HCT116 (cell line): ENCODE results near the gene TMEM144. TPM values are rescaled to one million over a fixed set of nuclear protein-coding genes. Genes with fewer than 3 reads are reported as not detected.

Source experiments
- ATAC-seq: fragments of 200-7000 bp; cut with Tn5 transposase; 2 replicates; pipeline ENCODE4 v1.9.1; 2020; ENCODE audit warnings: mild to moderate bottlenecking, moderate library complexity
- BruUV-seq: library from RNA; stranded (reverse); fragments of 400-500 nt; replicated peaks from 2 replicates; lab custom pipeline; 2021; lab: Mats Ljungman, UMichigan
- CTCF ChIA-PET: fragments of 300-600 bp; sonication (Branson Sonifier 250); formaldehyde crosslinking; loops from one replicate; lab custom pipeline; 2021; ENCODE audit warnings: antibody characterized with exemption; lab: Charles Lee
- POLR2A ChIA-PET: fragments of 300-600, 350-600 bp; sonication (Branson Sonifier 250); formaldehyde crosslinking; loops from one replicate; lab custom pipeline; 2021; ENCODE audit warnings: antibody characterized with exemption; lab: Charles Lee
- RAD21 ChIA-PET, 2 experiments: fragments of 300-600 bp; sonication (Branson Sonifier 250); formaldehyde crosslinking; loops; one replicate each; lab custom pipeline; 2023; ENCODE audit warnings: low total read pairs in 2 of 2; ENCODE audit not compliant: uncharacterized antibody in 2 of 2, unreplicated experiment in 2 of 2, low non-redundant PET in 1 of 2; lab: Charles Lee
- DNase-seq: peaks from one replicate; pipeline ENCODE4 v3.0.0-alpha.2; 2010; ENCODE audit warnings: low read depth, low spot score
- H2AFZ ChIP-seq: fragments of 200-600 bp; shearing (Covaris generic), sonication (generic); 2 replicates; pipeline ENCODE4 v1.6.1; 2017; ENCODE audit warnings: low read depth, mixed run types, mixed read lengths, antibody characterized with exemption, low read length; ENCODE audit not compliant: poor library complexity, severe bottlenecking
- H3K27ac ChIP-seq: 2 replicates; pipeline ENCODE4 v1.5.1; 2012; ENCODE audit warnings: low read depth, low read length
- H3K27me3 ChIP-seq: fragments of 200-600 bp; sonication (generic); 2 replicates; pipeline ENCODE4 v1.6.1; 2016; ENCODE audit warnings: mixed run types, low read length, mixed read lengths; ENCODE audit not compliant: insufficient read depth
- H3K36me3 ChIP-seq, 2 experiments: fragments of 200-500 bp in 1 of 2; fragments of 200-600 bp in 1 of 2; sonication (Bioruptor generic) in 1 of 2; sonication (generic) in 1 of 2; 2 replicates each; pipeline versions ENCODE4 v1.5.1 to v1.6.1; 2014 to 2016; ENCODE audit warnings: low read length in 2 of 2, inconsistent platforms in 1 of 2, mixed read lengths in 1 of 2, mixed run types in 1 of 2; ENCODE audit not compliant: insufficient read depth in 2 of 2, control insufficient read depth in 1 of 2
- H3K4me1 ChIP-seq, 2 experiments: fragments of 200-600 bp in 1 of 2; sonication (generic) in 1 of 2; 2 replicates each; pipeline versions ENCODE4 v1.5.1 to v1.6.1; 2012 to 2017; ENCODE audit warnings: low read length in 2 of 2, inconsistent platforms in 1 of 2, mild to moderate bottlenecking in 1 of 2, mixed read lengths in 1 of 2, mixed run types in 1 of 2, moderate library complexity in 1 of 2; ENCODE audit not compliant: insufficient read depth in 2 of 2, control insufficient read depth in 1 of 2
- H3K4me2 ChIP-seq: fragments of 200-600 bp; sonication (generic); 2 replicates; pipeline ENCODE4 v1.6.1; 2017; ENCODE audit warnings: mixed run types, low read length, mixed read lengths
- H3K4me3 ChIP-seq, 2 experiments: fragments of 200-600 bp in 1 of 2; sonication (generic) in 1 of 2; replicated peaks in 1 of 2; 2 replicates each; pipeline ENCODE4 v1.5.1; 2011 to 2016; ENCODE audit warnings: low read length in 2 of 2, control low read depth in 1 of 2, low read depth in 1 of 2, mild to moderate bottlenecking in 1 of 2, mixed read lengths in 1 of 2, mixed run types in 1 of 2
- H3K79me2 ChIP-seq: fragments of 200-600 bp; sonication (generic); 2 replicates; pipeline ENCODE4 v1.6.1; 2017; ENCODE audit warnings: mild to moderate bottlenecking, mixed run types, low read length, moderate library complexity, mixed read lengths; ENCODE audit not compliant: insufficient read depth
- H3K9ac ChIP-seq: fragments of 200-600 bp; sonication (generic); 2 replicates; pipeline ENCODE4 v1.6.1; 2016; ENCODE audit warnings: low read length, mixed read lengths
- H3K9me2 ChIP-seq: fragments of 200-600 bp; sonication (generic), shearing (Covaris generic); 2 replicates; pipeline ENCODE4 v1.6.1; 2017; ENCODE audit warnings: mixed run types, mild to moderate bottlenecking, moderate library complexity; ENCODE audit not compliant: insufficient read depth
- H3K9me3 ChIP-seq, 2 experiments: fragments of 200-500 bp in 1 of 2; fragments of 200-600 bp in 1 of 2; sonication (Bioruptor generic) in 1 of 2; sonication (generic) in 1 of 2; 2 replicates each; pipeline ENCODE4 v1.6.1; 2014 to 2017; ENCODE audit warnings: low read length in 2 of 2, mixed read lengths in 2 of 2, inconsistent platforms in 1 of 2, low read depth in 1 of 2, mild to moderate bottlenecking in 1 of 2, mixed run types in 1 of 2, moderate library complexity in 1 of 2; ENCODE audit not compliant: control insufficient read depth in 1 of 2, insufficient read depth in 1 of 2
- H4K20me1 ChIP-seq: fragments of 200-600 bp; sonication (generic), shearing (Covaris generic); 2 replicates; pipeline ENCODE4 v1.6.1; 2017; ENCODE audit warnings: mixed run types, mild to moderate bottlenecking, moderate library complexity; ENCODE audit not compliant: insufficient read depth
- CBX3 ChIP-seq: IDR thresholded peaks from 2 replicates; pipeline ENCODE4 v1.6.1; 2012; ENCODE audit warnings: low read depth
- CEBPB ChIP-seq: IDR thresholded peaks from 2 replicates; pipeline ENCODE4 v1.6.1; 2012; ENCODE audit warnings: low read depth
- EGR1 ChIP-seq: IDR thresholded peaks from 2 replicates; pipeline ENCODE4 v1.6.1; 2012; ENCODE audit warnings: low read depth
- ELF1 ChIP-seq: IDR thresholded peaks from 2 replicates; pipeline ENCODE4 v1.6.1; 2012; ENCODE audit warnings: low read depth, borderline replicate concordance
- EZH2phosphoT487 ChIP-seq: fragments of 200-600 bp; IDR thresholded peaks from 2 replicates; pipeline ENCODE4 v1.6.1; 2018; ENCODE audit warnings: antibody characterized with exemption, borderline replicate concordance
- JUND ChIP-seq: IDR thresholded peaks from 2 replicates; pipeline ENCODE4 v1.6.1; 2012
- POLR2A ChIP-seq: IDR thresholded peaks from 2 replicates; pipeline ENCODE4 v1.7.0; 2011; ENCODE audit warnings: borderline replicate concordance; ENCODE audit not compliant: insufficient read depth, insufficient read length; ENCODE audit errors: extremely low read depth
- POLR2AphosphoS5 ChIP-seq: IDR thresholded peaks from 2 replicates; pipeline ENCODE4 v1.6.1; 2011; ENCODE audit warnings: mild to moderate bottlenecking, low read depth, low read length, moderate library complexity
- SIN3A ChIP-seq: IDR thresholded peaks from 2 replicates; pipeline ENCODE4 v1.6.1; 2012; ENCODE audit warnings: low read depth
- SP1 ChIP-seq: IDR thresholded peaks from 2 replicates; pipeline ENCODE4 v1.6.1; 2012; ENCODE audit warnings: low read depth
- SRF ChIP-seq: IDR thresholded peaks from 2 replicates; pipeline ENCODE4 v1.6.1; 2012; ENCODE audit warnings: low read depth
- TCF7L2 ChIP-seq: IDR thresholded peaks from 2 replicates; pipeline ENCODE4 v1.7.0; 2011; ENCODE audit warnings: borderline replicate concordance, inconsistent platforms; ENCODE audit not compliant: insufficient read depth, insufficient read length; ENCODE audit errors: extremely low read depth
- YY1 ChIP-seq: IDR thresholded peaks from 2 replicates; pipeline ENCODE4 v1.6.1; 2011; ENCODE audit warnings: low read length, low read depth, moderate library complexity, mild to moderate bottlenecking; ENCODE audit not compliant: insufficient replicate concordance; ENCODE audit errors: extremely low read depth
- ZFX ChIP-seq: fragments of 450-650 bp; IDR thresholded peaks from 2 replicates; pipeline ENCODE4 v1.6.1; 2017
- ZNF274 ChIP-seq: fragments of 200-500 bp; sonication (Bioruptor generic); IDR thresholded peaks from 2 replicates; pipeline ENCODE4 v1.6.1; 2014; ENCODE audit warnings: mild to moderate bottlenecking, low read depth, low read length, inconsistent platforms
- intact Hi-C: fragments of 100-400 bp; cut with micrococcal nuclease; formaldehyde crosslinking; loops from 2 replicates; pipeline ENCODE4 v1.10.0; 2022
- total RNA-seq: library from RNA; stranded (reverse); gene quantifications from one replicate; pipeline ENCODE4 v1.2.1, GENCODE V29; 2021; ENCODE audit not compliant: unreplicated experiment
- TF ChIP-seq, protein P1 (sequence below): IDR thresholded peaks from 2 replicates; pipeline ENCODE4 v1.6.1; 2012; ENCODE audit warnings: low read depth
- TF ChIP-seq, protein P2 (sequence below), 3 experiments: fragments of 200-600 bp in 1 of 3; sonication (generic) in 1 of 3; IDR thresholded peaks in 2 of 3; conservative IDR thresholded peaks in 1 of 3; 2 replicates each; pipeline ENCODE4 v1.5.1; 2012 to 2017; ENCODE audit warnings: low read depth in 2 of 3, low read length in 2 of 3, antibody characterized with exemption in 1 of 3, borderline replicate concordance in 1 of 3, control low read depth in 1 of 3, mild to moderate bottlenecking in 1 of 3, mixed read lengths in 1 of 3, mixed run types in 1 of 3, moderate library complexity in 1 of 3; ENCODE audit not compliant: insufficient read depth in 1 of 3
- TF ChIP-seq, protein P3 (sequence below): IDR thresholded peaks from 2 replicates; pipeline ENCODE4 v1.6.1; 2012
- TF ChIP-seq, protein P4 (sequence below): IDR thresholded peaks from 2 replicates; pipeline ENCODE4 v1.6.1; 2011; ENCODE audit warnings: mild to moderate bottlenecking, low read length, moderate library complexity; ENCODE audit not compliant: insufficient replicate concordance; ENCODE audit errors: extremely low read depth

Gene TMEM144
- total RNA-seq, 1 experiment from 2014 or later: 12.9 TPM

DNA sequence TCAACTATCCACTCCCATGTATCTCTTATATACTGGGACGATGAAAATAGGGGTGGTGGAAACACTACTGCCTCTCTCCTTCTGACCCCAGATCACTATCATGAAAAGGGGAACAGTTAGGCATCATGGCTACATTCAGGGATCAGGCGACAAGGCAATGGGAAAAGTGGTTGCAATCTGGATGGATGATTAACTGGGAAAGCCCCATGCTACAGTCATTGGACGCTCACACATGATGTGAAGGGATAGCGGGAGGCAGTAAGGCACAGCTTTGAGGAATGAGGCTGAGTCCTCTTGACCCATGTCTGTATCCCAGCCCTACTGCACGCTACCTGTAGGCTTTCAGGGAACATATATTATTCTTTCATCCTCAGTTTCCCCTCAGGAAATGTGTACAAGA lies 47.7 kb upstream of the TMEM144 start:
- Histone ChIP-seq H4K20me1 (no peaks in the 10 kb centered on the region), H3K27ac (no peak overlapping the region), H3K9me3 (no peaks in the 10 kb centered on the region), H3K79me2 (no peaks in the 10 kb centered on the region)
- no peak for DNase-seq
- RAD21 ChIA-PET: no interaction called here
- CTCF ChIA-PET: no interaction called here
- TF ChIP-seq, protein P1, sequence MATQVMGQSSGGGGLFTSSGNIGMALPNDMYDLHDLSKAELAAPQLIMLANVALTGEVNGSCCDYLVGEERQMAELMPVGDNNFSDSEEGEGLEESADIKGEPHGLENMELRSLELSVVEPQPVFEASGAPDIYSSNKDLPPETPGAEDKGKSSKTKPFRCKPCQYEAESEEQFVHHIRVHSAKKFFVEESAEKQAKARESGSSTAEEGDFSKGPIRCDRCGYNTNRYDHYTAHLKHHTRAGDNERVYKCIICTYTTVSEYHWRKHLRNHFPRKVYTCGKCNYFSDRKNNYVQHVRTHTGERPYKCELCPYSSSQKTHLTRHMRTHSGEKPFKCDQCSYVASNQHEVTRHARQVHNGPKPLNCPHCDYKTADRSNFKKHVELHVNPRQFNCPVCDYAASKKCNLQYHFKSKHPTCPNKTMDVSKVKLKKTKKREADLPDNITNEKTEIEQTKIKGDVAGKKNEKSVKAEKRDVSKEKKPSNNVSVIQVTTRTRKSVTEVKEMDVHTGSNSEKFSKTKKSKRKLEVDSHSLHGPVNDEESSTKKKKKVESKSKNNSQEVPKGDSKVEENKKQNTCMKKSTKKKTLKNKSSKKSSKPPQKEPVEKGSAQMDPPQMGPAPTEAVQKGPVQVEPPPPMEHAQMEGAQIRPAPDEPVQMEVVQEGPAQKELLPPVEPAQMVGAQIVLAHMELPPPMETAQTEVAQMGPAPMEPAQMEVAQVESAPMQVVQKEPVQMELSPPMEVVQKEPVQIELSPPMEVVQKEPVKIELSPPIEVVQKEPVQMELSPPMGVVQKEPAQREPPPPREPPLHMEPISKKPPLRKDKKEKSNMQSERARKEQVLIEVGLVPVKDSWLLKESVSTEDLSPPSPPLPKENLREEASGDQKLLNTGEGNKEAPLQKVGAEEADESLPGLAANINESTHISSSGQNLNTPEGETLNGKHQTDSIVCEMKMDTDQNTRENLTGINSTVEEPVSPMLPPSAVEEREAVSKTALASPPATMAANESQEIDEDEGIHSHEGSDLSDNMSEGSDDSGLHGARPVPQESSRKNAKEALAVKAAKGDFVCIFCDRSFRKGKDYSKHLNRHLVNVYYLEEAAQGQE: no peak
- TF ChIP-seq EGR1 (no peak), SP1 (no peak), SRF (no peak), JUND (no peak), CBX3 (no peak), TCF7L2 (no peak), ELF1 (no peak), ZNF274 (no peak), CEBPB (no peak), POLR2AphosphoS5 (no peak), YY1 (no peak), SIN3A (no peak), ZFX (no peak), EZH2phosphoT487 (no peak), POLR2A (no peak)
- TF ChIP-seq, protein P2, sequence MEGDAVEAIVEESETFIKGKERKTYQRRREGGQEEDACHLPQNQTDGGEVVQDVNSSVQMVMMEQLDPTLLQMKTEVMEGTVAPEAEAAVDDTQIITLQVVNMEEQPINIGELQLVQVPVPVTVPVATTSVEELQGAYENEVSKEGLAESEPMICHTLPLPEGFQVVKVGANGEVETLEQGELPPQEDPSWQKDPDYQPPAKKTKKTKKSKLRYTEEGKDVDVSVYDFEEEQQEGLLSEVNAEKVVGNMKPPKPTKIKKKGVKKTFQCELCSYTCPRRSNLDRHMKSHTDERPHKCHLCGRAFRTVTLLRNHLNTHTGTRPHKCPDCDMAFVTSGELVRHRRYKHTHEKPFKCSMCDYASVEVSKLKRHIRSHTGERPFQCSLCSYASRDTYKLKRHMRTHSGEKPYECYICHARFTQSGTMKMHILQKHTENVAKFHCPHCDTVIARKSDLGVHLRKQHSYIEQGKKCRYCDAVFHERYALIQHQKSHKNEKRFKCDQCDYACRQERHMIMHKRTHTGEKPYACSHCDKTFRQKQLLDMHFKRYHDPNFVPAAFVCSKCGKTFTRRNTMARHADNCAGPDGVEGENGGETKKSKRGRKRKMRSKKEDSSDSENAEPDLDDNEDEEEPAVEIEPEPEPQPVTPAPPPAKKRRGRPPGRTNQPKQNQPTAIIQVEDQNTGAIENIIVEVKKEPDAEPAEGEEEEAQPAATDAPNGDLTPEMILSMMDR (IDR thresholded peaks at IDR 0.05 in 2 of 3, conservative IDR thresholded peaks at IDR 0.05 in 1 of 3; ENCODE audit: borderline replicate concordance in 1 of 3, insufficient read depth in 1 of 3, low read depth in 2 of 3, low read length in 2 of 3): no peak
- TF ChIP-seq, protein P3, sequence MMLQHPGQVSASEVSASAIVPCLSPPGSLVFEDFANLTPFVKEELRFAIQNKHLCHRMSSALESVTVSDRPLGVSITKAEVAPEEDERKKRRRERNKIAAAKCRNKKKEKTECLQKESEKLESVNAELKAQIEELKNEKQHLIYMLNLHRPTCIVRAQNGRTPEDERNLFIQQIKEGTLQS: no peak
- TF ChIP-seq, protein P4, sequence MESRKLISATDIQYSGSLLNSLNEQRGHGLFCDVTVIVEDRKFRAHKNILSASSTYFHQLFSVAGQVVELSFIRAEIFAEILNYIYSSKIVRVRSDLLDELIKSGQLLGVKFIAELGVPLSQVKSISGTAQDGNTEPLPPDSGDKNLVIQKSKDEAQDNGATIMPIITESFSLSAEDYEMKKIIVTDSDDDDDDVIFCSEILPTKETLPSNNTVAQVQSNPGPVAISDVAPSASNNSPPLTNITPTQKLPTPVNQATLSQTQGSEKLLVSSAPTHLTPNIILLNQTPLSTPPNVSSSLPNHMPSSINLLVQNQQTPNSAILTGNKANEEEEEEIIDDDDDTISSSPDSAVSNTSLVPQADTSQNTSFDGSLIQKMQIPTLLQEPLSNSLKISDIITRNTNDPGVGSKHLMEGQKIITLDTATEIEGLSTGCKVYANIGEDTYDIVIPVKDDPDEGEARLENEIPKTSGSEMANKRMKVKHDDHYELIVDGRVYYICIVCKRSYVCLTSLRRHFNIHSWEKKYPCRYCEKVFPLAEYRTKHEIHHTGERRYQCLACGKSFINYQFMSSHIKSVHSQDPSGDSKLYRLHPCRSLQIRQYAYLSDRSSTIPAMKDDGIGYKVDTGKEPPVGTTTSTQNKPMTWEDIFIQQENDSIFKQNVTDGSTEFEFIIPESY: no peak
- TF ChIP-seq, all 23 proteins: peak for 0
- Histone ChIP-seq H3K4me2 (no peak overlapping the region), H3K9me2 (no peaks in the 10 kb centered on the region), H2AFZ (no peak overlapping the region), H3K36me3 (no peaks in the 10 kb centered on the region), H3K27me3 (no peaks in the 10 kb centered on the region), H3K9ac (no peak overlapping the region), H3K4me1 (peaks cover 3 to 38% of the 10 kb centered on the region in 2 experiments; a peak in 2 of 4 replicates), H3K4me3 (no peak overlapping the region)
- ATAC-seq: no peak
- intact Hi-C loops: loop anchor here (5.0 kb wide), 1 partner anchor 70 kb away; no protein-coding TSS in a partner anchor
- POLR2A ChIA-PET: no interaction called here
- BruUV-seq: no TSS peak
